H1 (cell line): ENCODE data around the gene SPINK1. TPM values are rescaled to one million over a fixed set of nuclear protein-coding genes. Genes with fewer than 3 reads are reported as not detected.

Experiments used
- CTCF ChIA-PET: fragments of 300-600 bp; sonication (Branson Sonifier 250); formaldehyde crosslinking; loops from one replicate; lab custom pipeline; 2021; ENCODE audit not compliant: partially characterized antibody; lab: Charles Lee
- POLR2A ChIA-PET: fragments of 300-600 bp; sonication (Branson Sonifier 250); formaldehyde crosslinking; loops from one replicate; lab custom pipeline; 2021; ENCODE audit warnings: inconsistent platforms; ENCODE audit not compliant: partially characterized antibody; lab: Charles Lee
- DNase-seq, 2 experiments: peaks; one replicate each; pipeline versions ENCODE4 v3.0.0 to v3.0.0-alpha.2; 2010 to 2022; ENCODE audit warnings: low spot score in 2 of 2, low read depth in 1 of 2, mixed read lengths in 1 of 2
- FAIRE-seq: peaks from 2 replicates; lab custom pipeline; 2011; peaks lifted over from hg19 to GRCh38; lab: Jason Lieb, UNC
- H2AFZ ChIP-seq: 2 replicates; pipeline ENCODE4 v1.8.1; 2012; ENCODE audit warnings: low read length, inconsistent platforms
- H2AK5ac ChIP-seq: 2 replicates; pipeline ENCODE4 v1.6.1; 2013; ENCODE audit warnings: low read depth, low read length
- H2BK120ac ChIP-seq: replicated peaks from 2 replicates; pipeline ENCODE3; 2013; ENCODE audit warnings: low read depth, low read length, inconsistent platforms
- H2BK12ac ChIP-seq: 2 replicates; pipeline ENCODE4 v1.6.1; 2013; ENCODE audit warnings: low read depth, low read length
- H2BK15ac ChIP-seq: 2 replicates; pipeline ENCODE4 v1.6.1; 2013; ENCODE audit warnings: low read length
- H2BK20ac ChIP-seq: 2 replicates; pipeline ENCODE4 v1.6.1; 2013; ENCODE audit warnings: low read length
- H2BK5ac ChIP-seq: 2 replicates; pipeline ENCODE4 v1.6.1; 2013; ENCODE audit warnings: low read depth, low read length
- H3K14ac ChIP-seq: 2 replicates; pipeline ENCODE4 v1.6.1; 2013; ENCODE audit warnings: inconsistent platforms; ENCODE audit not compliant: insufficient read length
- H3K18ac ChIP-seq: 2 replicates; pipeline ENCODE4 v1.6.1; 2013; ENCODE audit warnings: low read length; ENCODE audit errors: extremely low read depth
- H3K23ac ChIP-seq: 2 replicates; pipeline ENCODE4 v1.6.1; 2013; ENCODE audit warnings: inconsistent platforms; ENCODE audit not compliant: insufficient read length
- H3K23me2 ChIP-seq: 2 replicates; pipeline ENCODE4 v1.6.1; 2013; ENCODE audit warnings: low read depth, low read length
- H3K27ac ChIP-seq: 2 replicates; pipeline ENCODE4 v1.6.1; 2011; ENCODE audit warnings: low read depth, low read length, inconsistent platforms
- H3K27me3 ChIP-seq, 4 experiments: replicated peaks in 1 of 4; 1 replicate in 1 of 4; 2 replicates in 3 of 4; pipeline versions ENCODE4 v1.6.1 to v1.8.1; 2011 to 2013; ENCODE audit warnings: low read length in 3 of 4, mild to moderate bottlenecking in 3 of 4, inconsistent platforms in 2 of 4, mixed read lengths in 2 of 4, moderate library complexity in 1 of 4; ENCODE audit not compliant: control insufficient read depth in 3 of 4, insufficient read depth in 3 of 4; ENCODE audit errors: extremely low read depth in 1 of 4
- H3K36me3 ChIP-seq, 4 experiments: 2 replicates each; pipeline versions ENCODE4 v1.6.1 to v1.8.1; 2011 to 2013; ENCODE audit warnings: mild to moderate bottlenecking in 4 of 4, low read length in 3 of 4, moderate library complexity in 2 of 4, control low read depth in 1 of 4, inconsistent platforms in 1 of 4; ENCODE audit not compliant: insufficient read depth in 4 of 4, control insufficient read depth in 2 of 4
- H3K4ac ChIP-seq: replicated peaks from 2 replicates; pipeline ENCODE3; 2013; ENCODE audit warnings: low read length, low read depth, mixed read lengths, inconsistent platforms; ENCODE audit not compliant: insufficient read length
- H3K4me1 ChIP-seq, 4 experiments: replicated peaks in 1 of 4; 1 replicate in 1 of 4; 2 replicates in 3 of 4; pipeline versions ENCODE4 v1.6.1 to v1.8.1; 2011 to 2013; ENCODE audit warnings: low read length in 3 of 4, inconsistent platforms in 2 of 4, mixed read lengths in 1 of 4; ENCODE audit not compliant: insufficient read depth in 4 of 4, control insufficient read depth in 3 of 4
- H3K4me2 ChIP-seq, 2 experiments: 2 replicates each; pipeline versions ENCODE4 v1.6.1 to v1.8.1; 2011 to 2013; ENCODE audit warnings: low read depth in 2 of 2, low read length in 2 of 2, control low read depth in 1 of 2, inconsistent platforms in 1 of 2, mild to moderate bottlenecking in 1 of 2; ENCODE audit not compliant: insufficient read depth in 1 of 2
- H3K4me3 ChIP-seq, 4 experiments: fragments of 200-600, 300-600 bp in 1 of 4; sonication (generic), shearing (Covaris generic), sonication (Bioruptor Twin) in 1 of 4; 2 replicates each; pipeline versions ENCODE4 v1.5.1 to v1.8.1; 2011 to 2016; ENCODE audit warnings: low read length in 4 of 4, low read depth in 3 of 4, control low read depth in 2 of 4, inconsistent platforms in 2 of 4, mild to moderate bottlenecking in 2 of 4, mixed read lengths in 1 of 4, moderate library complexity in 1 of 4; ENCODE audit not compliant: insufficient read depth in 2 of 4; ENCODE audit errors: extremely low read depth in 1 of 4
- H3K56ac ChIP-seq: replicated peaks from 2 replicates; pipeline ENCODE3; 2013; ENCODE audit warnings: low read depth, mild to moderate bottlenecking, mixed read lengths, low read length, inconsistent platforms; ENCODE audit not compliant: insufficient read length
- H3K79me1 ChIP-seq: 2 replicates; pipeline ENCODE4 v1.6.1; 2013; ENCODE audit warnings: low read depth, low read length, control low read depth
- H3K79me2 ChIP-seq, 2 experiments: 2 replicates each; pipeline versions ENCODE4 v1.6.1 to v1.8.1; 2012 to 2013; ENCODE audit warnings: low read length in 2 of 2, mild to moderate bottlenecking in 2 of 2, inconsistent platforms in 1 of 2; ENCODE audit not compliant: insufficient read depth in 2 of 2, control insufficient read depth in 1 of 2
- H3K9ac ChIP-seq, 4 experiments: replicated peaks in 1 of 4; 1 replicate in 1 of 4; 2 replicates in 3 of 4; pipeline versions ENCODE4 v1.6.1 to v1.8.1; 2011 to 2013; ENCODE audit warnings: low read depth in 3 of 4, low read length in 3 of 4, control low read depth in 2 of 4, mild to moderate bottlenecking in 2 of 4, moderate library complexity in 2 of 4, inconsistent platforms in 1 of 4; ENCODE audit errors: extremely low read depth in 1 of 4
- H3K9me3 ChIP-seq, 2 experiments: 2 replicates each; pipeline versions ENCODE4 v1.6.1 to v1.8.1; 2012 to 2013; ENCODE audit warnings: mild to moderate bottlenecking in 2 of 2, moderate library complexity in 2 of 2, control low read depth in 1 of 2, inconsistent platforms in 1 of 2, low read depth in 1 of 2, low read length in 1 of 2, mixed read lengths in 1 of 2; ENCODE audit not compliant: insufficient read depth in 2 of 2
- H4K20me1 ChIP-seq, 2 experiments: replicated peaks in 1 of 2; 2 replicates each; pipeline versions ENCODE3 to v1.8.1; 2011 to 2013; ENCODE audit warnings: inconsistent platforms in 2 of 2, low read length in 2 of 2, mild to moderate bottlenecking in 1 of 2; ENCODE audit not compliant: insufficient read depth in 2 of 2, control insufficient read depth in 1 of 2
- H4K5ac ChIP-seq: 2 replicates; pipeline ENCODE4 v1.6.1; 2013; ENCODE audit warnings: low read length, low read depth, mixed read lengths, inconsistent platforms; ENCODE audit not compliant: insufficient read length
- H4K8ac ChIP-seq: 2 replicates; pipeline ENCODE4 v1.8.0; 2013; ENCODE audit warnings: mild to moderate bottlenecking, moderate library complexity, low read length, inconsistent platforms; ENCODE audit not compliant: insufficient read depth; ENCODE audit errors: extremely low read depth
- H4K91ac ChIP-seq: replicated peaks from 2 replicates; pipeline ENCODE3; 2013; ENCODE audit warnings: low read length, mixed read lengths, inconsistent platforms; ENCODE audit not compliant: insufficient read length
- ATF2 ChIP-seq: IDR thresholded peaks from 2 replicates; pipeline ENCODE4 v1.6.1; 2012; ENCODE audit warnings: low read length, inconsistent platforms
- CHD1 ChIP-seq: IDR thresholded peaks from 2 replicates; pipeline ENCODE4 v1.6.1; 2012; ENCODE audit warnings: low read depth, low read length, improper control_type of control experiment
- FOSL1 ChIP-seq: IDR thresholded peaks from 2 replicates; pipeline ENCODE4 v1.6.1; 2011; ENCODE audit warnings: mild to moderate bottlenecking, low read depth, low read length, moderate library complexity; ENCODE audit not compliant: insufficient read depth
- GABPA ChIP-seq: IDR thresholded peaks from 2 replicates; pipeline ENCODE4 v1.6.1; 2011; ENCODE audit warnings: mild to moderate bottlenecking, low read length, moderate library complexity, borderline replicate concordance; ENCODE audit not compliant: insufficient read depth
- POLR2AphosphoS5 ChIP-seq: IDR thresholded peaks from 2 replicates; pipeline ENCODE4 v1.6.1; 2011; ENCODE audit warnings: low read depth, low read length
- RAD21 ChIP-seq, 2 experiments: IDR thresholded peaks in 1 of 2; conservative IDR thresholded peaks in 1 of 2; 2 replicates each; pipeline ENCODE4 v1.6.1; 2011; ENCODE audit warnings: low read depth in 2 of 2, low read length in 2 of 2, improper control_type of control experiment in 1 of 2, inconsistent platforms in 1 of 2, mild to moderate bottlenecking in 1 of 2, moderate library complexity in 1 of 2
- SP2 ChIP-seq: IDR thresholded peaks from 2 replicates; pipeline ENCODE4 v1.6.1; 2012; ENCODE audit warnings: mild to moderate bottlenecking, low read length, inconsistent platforms
- SP4 ChIP-seq: IDR thresholded peaks from 2 replicates; pipeline ENCODE4 v1.6.1; 2012; ENCODE audit warnings: low read length, inconsistent platforms
- SRF ChIP-seq: IDR thresholded peaks from 2 replicates; pipeline ENCODE4 v1.6.1; 2011; ENCODE audit warnings: mild to moderate bottlenecking, low read depth, low read length, moderate library complexity
- TAF1 ChIP-seq: IDR thresholded peaks from 2 replicates; pipeline ENCODE4 v1.6.1; 2011; ENCODE audit warnings: mild to moderate bottlenecking, low read depth, low read length
- TEAD4 ChIP-seq: IDR thresholded peaks from 2 replicates; pipeline ENCODE4 v1.6.1; 2012; ENCODE audit warnings: low read depth, low read length, inconsistent platforms, mixed read lengths
- WGBS, 2 experiments: shearing (Covaris generic) in 1 of 2; methylation state at CpG; one replicate each; pipeline versions ENCODE4 v1.1.6 to v1.1.7; 2013 to 2015; ENCODE audit warnings: low lambda C conversion rate in 2 of 2, mixed read lengths in 2 of 2, inconsistent platforms in 1 of 2, low coverage in 1 of 2, missing lambda C conversion rate in 1 of 2; ENCODE audit not compliant: insufficient replicate concordance in 2 of 2, insufficient coverage in 1 of 2, insufficient read length in 1 of 2; ENCODE audit errors: extremely low coverage in 1 of 2, missing lambda C conversion rate in 1 of 2; 5-methylcytosine and 5-hydroxymethylcytosine counted together
- polyA plus RNA-seq, 7 experiments: library from polyadenylated mRNA; depleted of rRNA in 3 of 7; stranded (reverse) in 5 of 7; unstranded in 2 of 7; fragments of >200 nt in 5 of 7; fragments of 200-250 nt in 2 of 7; gene quantifications; 1 replicate in 5 of 7; 2 replicates in 1 of 7; 4 replicates in 1 of 7; pipeline versions ENCODE4 v1.2.1 to v1.2.3, GENCODE V29; 2011 to 2013; ENCODE audit warnings: missing spikeins in 2 of 7, mixed read lengths in 2 of 7
- total RNA-seq: library from RNA; stranded (reverse); fragmentation: NEBNext Ultra II Directional; extraction: Animal tissue kit (Norgen Biotek cat#: 25700); gene quantifications from 2 replicates; pipeline ENCODE4 v1.2.1, GENCODE V29; 2021

The SPINK1 gene
- total and polyA plus RNA-seq, 2 of the 8 experiments (the other 6 are each of a cell fraction or from before 2014, with no cell fraction given): 0.48 to 1.3 TPM

GRCh38 chr5:147776989-147777388 is 54.5 kb downstream of the SPINK1 start:
- Histone ChIP-seq H2BK120ac (no peak overlapping the region), H3K4me1 (peaks cover 0 to 8% (median 3%) of the 10 kb centered on the region in 4 experiments; a peak in 2 of 7 replicates), H3K23ac (no peak overlapping the region), H3K4me2 (no peak overlapping the region), H3K18ac (no peak overlapping the region), H4K8ac (no peak overlapping the region), H3K23me2 (peaks cover 1% of the 10 kb centered on the region; the same call in 1 of the 2 replicates), H3K27me3 (peaks cover 0 to 2% (median 0%) of the 10 kb centered on the region in 4 experiments; a peak in 1 of 7 replicates), H2BK20ac (no peak overlapping the region), H2BK15ac (no peak overlapping the region), H4K5ac (no peak overlapping the region), H3K79me1 (no peaks in the 10 kb centered on the region), H2AK5ac (no peak overlapping the region), H2AFZ (no peak overlapping the region), H3K4ac (no peak overlapping the region), H3K56ac (no peak overlapping the region), H4K20me1 (no peaks in the 10 kb centered on the region), H3K27ac (no peak overlapping the region), H4K91ac (no peak overlapping the region), H3K36me3 (peaks cover 0 to 8% (median 0%) of the 10 kb centered on the region in 4 experiments; a peak in 2 of 8 replicates), H2BK12ac (no peak overlapping the region), H3K14ac (no peak overlapping the region), H3K9me3 (peaks cover 2 to 6% of the 10 kb centered on the region in 2 experiments; a peak in 2 of 4 replicates), H2BK5ac (no peak overlapping the region), H3K9ac (no peak overlapping the region), H3K79me2 (peaks cover 0 to 81% of the 10 kb centered on the region in 2 experiments; a peak in 3 of 4 replicates), H3K4me3 (no peak overlapping the region)
- POLR2A ChIA-PET: no interaction called here
- FAIRE-seq (no peak), DNase-seq (no peak)
- no peak for TF ChIP-seq ATF2
- no peak for TF ChIP-seq POLR2AphosphoS5
- TF ChIP-seq FOSL1: no peak
- TF ChIP-seq RAD21 (IDR thresholded peaks at IDR 0.05 in 1 of 2, conservative IDR thresholded peaks at IDR 0.05 in 1 of 2; ENCODE audit: low read depth in 2 of 2, low read length in 2 of 2): no peak
- TF ChIP-seq SRF: no peak
- no peak for TF ChIP-seq TEAD4
- no peak for TF ChIP-seq CHD1
- no peak for TF ChIP-seq TAF1
- TF ChIP-seq SP2: no peak
- TF ChIP-seq GABPA: no peak
- TF ChIP-seq SP4: no peak
- CTCF ChIA-PET: no interaction called here
- WGBS, 2 experiments: 94% methylated on average over 4 of the region's 4 CpGs; no CpG with 5 or more reads in 1 of the 2 experiments
